ENCODE data around the gene NUFIP1. TPM values are rescaled to one million over a fixed set of nuclear protein-coding genes. Genes with fewer than 3 reads are reported as not detected.

NUFIP1 gene
- total RNA-seq, 1 donor from 2014 or later = 7.6 TPM

DNA sequence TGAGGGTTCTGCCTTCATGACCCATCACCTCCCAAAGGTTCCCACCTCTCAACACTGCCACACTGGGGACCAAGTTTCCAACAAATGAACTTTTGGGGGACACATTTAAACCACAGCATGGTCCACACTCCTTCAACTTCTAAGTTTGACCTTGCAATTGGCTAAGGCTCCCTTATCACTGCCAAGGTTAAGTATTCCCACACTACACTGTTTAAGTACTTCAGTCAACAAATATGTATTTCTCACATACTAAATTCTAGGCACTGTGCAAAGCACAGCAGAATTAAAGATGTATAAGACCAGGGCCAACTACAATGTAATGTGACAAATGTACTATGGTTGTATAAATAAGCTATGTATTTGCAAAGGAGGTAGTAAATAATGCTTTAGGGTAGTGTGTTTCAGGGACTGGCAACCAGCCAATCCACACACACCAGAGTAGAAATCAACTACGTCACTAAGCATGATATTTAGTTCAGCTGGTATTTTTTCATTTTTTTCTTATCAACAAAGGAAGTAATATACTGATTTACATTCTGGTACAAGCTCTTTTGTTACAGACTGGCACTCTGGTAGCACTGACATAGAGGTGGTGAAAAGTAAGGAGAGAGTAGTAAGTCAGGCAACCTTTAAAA, 12.2 kb downstream of the NUFIP1 start:
- Histone ChIP-seq H2AFZ (ENCODE audit: low read depth, low read length) (no peak overlapping the region), H3K4me1 (ENCODE audit: insufficient read depth, low read length) (peaks cover 7% of the 10 kb centered on the region), H3K4me3 (ENCODE audit: insufficient read depth, low read depth, low read length) (no peak overlapping the region), H4K20me1 (ENCODE audit: insufficient read depth, low read length) (peaks cover 3% of the 10 kb centered on the region), H3K9me3 (ENCODE audit: insufficient read depth, low read depth, low read length) (no peaks in the 10 kb centered on the region), H3K27ac (ENCODE audit: low read depth, low read length) (no peak overlapping the region), H3K79me2 (ENCODE audit: insufficient read depth, low read length) (peaks cover 4% of the 10 kb centered on the region), H3K4me2 (ENCODE audit: low read length) (no peak overlapping the region), H3K36me3 (ENCODE audit: insufficient read depth, low read length) (peaks cover 35% of the 10 kb centered on the region), H3K9ac (ENCODE audit: low read length) (no peak overlapping the region), H3K27me3 (ENCODE audit: insufficient read depth, low read length) (no peaks in the 10 kb centered on the region)
- H3K27me3 Mint-ChIP-seq (ENCODE audit: low read depth, unreplicated experiment) = no peaks in the 10 kb centered on the region
- H3K4me1 Mint-ChIP-seq (ENCODE audit: low read depth, unreplicated experiment) = no peaks in the 10 kb centered on the region
- H3K36me3 Mint-ChIP-seq (ENCODE audit: low read depth, unreplicated experiment) = peaks cover 7% of the 10 kb centered on the region
- no peaks in the 10 kb centered on the region for H3K9me3 Mint-ChIP-seq (ENCODE audit: unreplicated experiment)
- H3K4me3 Mint-ChIP-seq (ENCODE audit: unreplicated experiment) = no peak overlapping the region
- DNase-seq (ENCODE audit: low read depth) (no peak), FAIRE-seq (no peak)
- TF ChIP-seq EZH2 (IDR thresholded peaks at IDR 0.05; ENCODE audit: insufficient read depth, low read length) = no peak
- TF ChIP-seq, protein P1, sequence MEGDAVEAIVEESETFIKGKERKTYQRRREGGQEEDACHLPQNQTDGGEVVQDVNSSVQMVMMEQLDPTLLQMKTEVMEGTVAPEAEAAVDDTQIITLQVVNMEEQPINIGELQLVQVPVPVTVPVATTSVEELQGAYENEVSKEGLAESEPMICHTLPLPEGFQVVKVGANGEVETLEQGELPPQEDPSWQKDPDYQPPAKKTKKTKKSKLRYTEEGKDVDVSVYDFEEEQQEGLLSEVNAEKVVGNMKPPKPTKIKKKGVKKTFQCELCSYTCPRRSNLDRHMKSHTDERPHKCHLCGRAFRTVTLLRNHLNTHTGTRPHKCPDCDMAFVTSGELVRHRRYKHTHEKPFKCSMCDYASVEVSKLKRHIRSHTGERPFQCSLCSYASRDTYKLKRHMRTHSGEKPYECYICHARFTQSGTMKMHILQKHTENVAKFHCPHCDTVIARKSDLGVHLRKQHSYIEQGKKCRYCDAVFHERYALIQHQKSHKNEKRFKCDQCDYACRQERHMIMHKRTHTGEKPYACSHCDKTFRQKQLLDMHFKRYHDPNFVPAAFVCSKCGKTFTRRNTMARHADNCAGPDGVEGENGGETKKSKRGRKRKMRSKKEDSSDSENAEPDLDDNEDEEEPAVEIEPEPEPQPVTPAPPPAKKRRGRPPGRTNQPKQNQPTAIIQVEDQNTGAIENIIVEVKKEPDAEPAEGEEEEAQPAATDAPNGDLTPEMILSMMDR (IDR thresholded peaks at IDR 0.05; ENCODE audit: insufficient read depth, low read depth, low read length) = no peak
- no peak overlapping the region for H3K27ac Mint-ChIP-seq (ENCODE audit: unreplicated experiment)

DNA sequence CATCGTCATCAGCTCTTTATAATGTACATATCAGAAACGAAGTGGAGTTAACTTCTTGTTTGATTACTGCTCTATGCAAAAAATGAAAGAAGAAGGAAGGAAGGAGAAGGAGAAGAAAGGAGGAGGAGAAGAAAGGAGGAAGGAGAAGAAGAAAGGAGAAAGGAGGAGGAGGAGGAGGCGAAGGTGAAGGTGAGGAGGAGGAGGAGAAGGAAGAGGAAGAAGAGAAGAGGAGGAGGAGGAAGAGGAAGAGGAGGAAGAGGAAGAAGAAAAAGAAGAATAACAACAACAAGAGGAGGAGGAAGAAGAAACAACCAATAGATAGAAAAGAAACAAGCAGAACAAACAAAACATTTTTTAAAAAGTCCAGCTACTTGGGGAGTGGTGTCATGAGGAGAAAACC, 13.1 kb downstream of the NUFIP1 start:
- no peak for FAIRE-seq
- peaks cover 9% of the 10 kb centered on the region for H3K4me1 ChIP-seq (ENCODE audit: insufficient read depth, low read length)
- Mint-ChIP-seq H3K9me3 (ENCODE audit: unreplicated experiment) (no peaks in the 10 kb centered on the region), H3K4me3 (ENCODE audit: unreplicated experiment) (no peak overlapping the region), H3K36me3 (ENCODE audit: low read depth, unreplicated experiment) (peaks cover 7% of the 10 kb centered on the region), H3K27ac (ENCODE audit: unreplicated experiment) (no peak overlapping the region), H3K27me3 (ENCODE audit: low read depth, unreplicated experiment) (no peaks in the 10 kb centered on the region), H3K4me1 (ENCODE audit: low read depth, unreplicated experiment) (no peaks in the 10 kb centered on the region)
- no peak overlapping the region for H3K27ac ChIP-seq (ENCODE audit: low read depth, low read length)
- H3K36me3 ChIP-seq (ENCODE audit: insufficient read depth, low read length) = peaks cover 35% of the 10 kb centered on the region
- no peak overlapping the region for H3K9ac ChIP-seq (ENCODE audit: low read length)
- H2AFZ ChIP-seq (ENCODE audit: low read depth, low read length) = no peak overlapping the region
- H3K4me3 ChIP-seq (ENCODE audit: insufficient read depth, low read depth, low read length) = no peak overlapping the region
- no peaks in the 10 kb centered on the region for H4K20me1 ChIP-seq (ENCODE audit: insufficient read depth, low read length)
- no peaks in the 10 kb centered on the region for H3K27me3 ChIP-seq (ENCODE audit: insufficient read depth, low read length)
- no peak for TF ChIP-seq EZH2 (IDR thresholded peaks at IDR 0.05; ENCODE audit: insufficient read depth, low read length)
- TF ChIP-seq, protein P1 (IDR thresholded peaks at IDR 0.05; ENCODE audit: insufficient read depth, low read depth, low read length) = no peak
- H3K9me3 ChIP-seq (ENCODE audit: insufficient read depth, low read depth, low read length) = no peaks in the 10 kb centered on the region
- no peak overlapping the region for H3K4me2 ChIP-seq (ENCODE audit: low read length)
- H3K79me2 ChIP-seq (ENCODE audit: insufficient read depth, low read length) = peaks cover 7% of the 10 kb centered on the region
- no peak for DNase-seq (ENCODE audit: low read depth)

DNA sequence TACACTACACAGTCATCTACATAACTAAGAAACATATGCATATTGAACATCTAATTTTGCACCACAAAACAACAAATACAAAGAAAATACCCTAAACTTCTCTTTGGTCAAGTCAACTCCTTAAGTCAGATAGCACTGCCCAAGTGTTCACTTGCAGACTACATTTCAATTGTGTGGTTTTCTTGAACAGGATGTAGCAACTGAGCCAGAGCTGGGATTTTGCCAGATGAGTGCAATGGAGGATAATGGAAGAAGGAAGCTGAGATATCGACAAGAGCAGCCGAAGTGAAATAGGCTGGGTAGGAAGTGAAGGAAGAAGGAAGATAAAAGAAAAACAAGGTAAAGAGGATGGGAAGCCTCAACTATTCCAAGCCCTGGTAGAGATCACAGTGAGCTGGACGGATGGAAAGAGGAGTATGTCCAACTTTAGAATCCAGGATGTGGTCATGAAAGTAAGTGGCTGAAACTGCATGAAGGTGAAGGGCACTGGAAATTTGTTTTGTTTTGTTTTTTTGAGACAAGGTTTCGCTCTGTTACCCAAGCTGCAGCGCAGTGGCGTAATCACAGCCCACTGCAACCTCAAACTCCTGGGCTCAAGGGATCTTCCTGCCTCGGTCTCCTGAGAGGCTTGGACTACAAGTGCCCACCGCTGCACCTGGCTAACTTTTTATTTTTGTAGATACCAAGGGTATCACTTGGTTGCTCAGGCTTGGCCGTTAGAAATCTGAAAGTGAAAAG, 15.0 kb downstream of the NUFIP1 start:
- H3K4me3 ChIP-seq (ENCODE audit: insufficient read depth, low read depth, low read length) = no peak overlapping the region
- Mint-ChIP-seq H3K36me3 (ENCODE audit: low read depth, unreplicated experiment) (peaks cover 5% of the 10 kb centered on the region), H3K27ac (ENCODE audit: unreplicated experiment) (no peak overlapping the region), H3K27me3 (ENCODE audit: low read depth, unreplicated experiment) (no peaks in the 10 kb centered on the region), H3K9me3 (ENCODE audit: unreplicated experiment) (no peaks in the 10 kb centered on the region), H3K4me1 (ENCODE audit: low read depth, unreplicated experiment) (no peaks in the 10 kb centered on the region), H3K4me3 (ENCODE audit: unreplicated experiment) (no peak overlapping the region)
- peaks cover 13% of the 10 kb centered on the region for H3K4me1 ChIP-seq (ENCODE audit: insufficient read depth, low read length)
- no peaks in the 10 kb centered on the region for H3K27me3 ChIP-seq (ENCODE audit: insufficient read depth, low read length)
- no peak overlapping the region for H3K27ac ChIP-seq (ENCODE audit: low read depth, low read length)
- no peaks in the 10 kb centered on the region for H4K20me1 ChIP-seq (ENCODE audit: insufficient read depth, low read length)
- H3K9me3 ChIP-seq (ENCODE audit: insufficient read depth, low read depth, low read length) = no peaks in the 10 kb centered on the region
- H3K4me2 ChIP-seq (ENCODE audit: low read length) = peak overlapping the region; percentile 57
- peaks cover 29% of the 10 kb centered on the region for H3K36me3 ChIP-seq (ENCODE audit: insufficient read depth, low read length)
- H3K79me2 ChIP-seq (ENCODE audit: insufficient read depth, low read length) = peaks cover 10% of the 10 kb centered on the region
- TF ChIP-seq, protein P1 (IDR thresholded peaks at IDR 0.05; ENCODE audit: insufficient read depth, low read depth, low read length) = no peak
- TF ChIP-seq EZH2 (IDR thresholded peaks at IDR 0.05; ENCODE audit: insufficient read depth, low read length) = no peak
- no peak overlapping the region for H3K9ac ChIP-seq (ENCODE audit: low read length)
- no peak for FAIRE-seq
- peak overlapping the region; percentile 38 for H2AFZ ChIP-seq (ENCODE audit: low read depth, low read length)
- DNase-seq (ENCODE audit: low read depth) = peak; percentile 74

Data from astrocyte (in vitro differentiated cells and primary cell).